ENCODE measurements around the gene COL5A1.

- TF ChIP-seq, protein P1, sequence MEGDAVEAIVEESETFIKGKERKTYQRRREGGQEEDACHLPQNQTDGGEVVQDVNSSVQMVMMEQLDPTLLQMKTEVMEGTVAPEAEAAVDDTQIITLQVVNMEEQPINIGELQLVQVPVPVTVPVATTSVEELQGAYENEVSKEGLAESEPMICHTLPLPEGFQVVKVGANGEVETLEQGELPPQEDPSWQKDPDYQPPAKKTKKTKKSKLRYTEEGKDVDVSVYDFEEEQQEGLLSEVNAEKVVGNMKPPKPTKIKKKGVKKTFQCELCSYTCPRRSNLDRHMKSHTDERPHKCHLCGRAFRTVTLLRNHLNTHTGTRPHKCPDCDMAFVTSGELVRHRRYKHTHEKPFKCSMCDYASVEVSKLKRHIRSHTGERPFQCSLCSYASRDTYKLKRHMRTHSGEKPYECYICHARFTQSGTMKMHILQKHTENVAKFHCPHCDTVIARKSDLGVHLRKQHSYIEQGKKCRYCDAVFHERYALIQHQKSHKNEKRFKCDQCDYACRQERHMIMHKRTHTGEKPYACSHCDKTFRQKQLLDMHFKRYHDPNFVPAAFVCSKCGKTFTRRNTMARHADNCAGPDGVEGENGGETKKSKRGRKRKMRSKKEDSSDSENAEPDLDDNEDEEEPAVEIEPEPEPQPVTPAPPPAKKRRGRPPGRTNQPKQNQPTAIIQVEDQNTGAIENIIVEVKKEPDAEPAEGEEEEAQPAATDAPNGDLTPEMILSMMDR (IDR thresholded peaks at IDR 0.05; ENCODE audit: borderline replicate concordance, extremely low read depth, low read length, poor library complexity, severe bottlenecking) = no peak
- no peak for TF ChIP-seq EZH2 (IDR thresholded peaks at IDR 0.05; ENCODE audit: borderline replicate concordance, low read depth, low read length, severe bottlenecking)
Observed at GRCh38 chr9:134871697-134872340, 230.2 kb downstream of the COL5A1 start.

Measured in DND-41 (cell line).